Neural progenitor cell (in vitro differentiated cells): ENCODE data around the gene MASP2. TPM values are rescaled to one million over a fixed set of nuclear protein-coding genes. Genes with fewer than 3 reads are reported as not detected.

Experiments used
- DNase-seq: peaks from one replicate; pipeline ENCODE4 v3.0.0-alpha.2; 2016; ENCODE audit warnings: low spot score
- H2AFZ ChIP-seq: fragments of 200-600 bp; sonication (generic); replicated peaks from 2 replicates; pipeline ENCODE4 v1.6.1; 2016; ENCODE audit warnings: antibody characterized with exemption
- H3F3A ChIP-seq: fragments of 200-600 bp; sonication (generic); 2 replicates; pipeline ENCODE4 v1.6.1; 2016; ENCODE audit warnings: antibody characterized with exemption, low read depth
- H3K27ac ChIP-seq: fragments of 200-600 bp; sonication (generic); 2 replicates; pipeline ENCODE4 v1.5.1; 2016; ENCODE audit warnings: mild to moderate bottlenecking
- H3K27me3 ChIP-seq: fragments of 200-600 bp; sonication (generic); 2 replicates; pipeline ENCODE4 v1.6.1; 2016; ENCODE audit warnings: mild to moderate bottlenecking, moderate library complexity
- H3K36me3 ChIP-seq: fragments of 200-600 bp; sonication (generic); 2 replicates; pipeline ENCODE4 v1.5.1; 2016
- H3K4me1 ChIP-seq: fragments of 200-600 bp; sonication (generic); 2 replicates; pipeline ENCODE4 v1.6.1; 2016; ENCODE audit warnings: mixed run types
- H3K4me2 ChIP-seq: fragments of 200-600 bp; sonication (generic); 2 replicates; pipeline ENCODE4 v1.6.1; 2016
- H3K4me3 ChIP-seq: fragments of 200-600 bp; sonication (generic); 2 replicates; pipeline ENCODE4 v1.5.1; 2016
- H3K79me2 ChIP-seq: fragments of 200-600 bp; sonication (generic); 2 replicates; pipeline ENCODE4 v1.6.1; 2016; ENCODE audit warnings: low read depth
- H3K9ac ChIP-seq: fragments of 200-600 bp; sonication (generic); 2 replicates; pipeline ENCODE4 v1.6.1; 2016
- H3K9me3 ChIP-seq: fragments of 200-600 bp; sonication (generic); 2 replicates; pipeline ENCODE4 v1.5.1; 2016; ENCODE audit warnings: low read depth
- H4K20me1 ChIP-seq: fragments of 200-600 bp; sonication (generic); 2 replicates; pipeline ENCODE4 v1.6.1; 2016; ENCODE audit warnings: low read depth
- H3K27ac Mint-ChIP-seq: 3 replicates; pipeline ENCODE4 v1.8.0; 2021; ENCODE audit warnings: mixed read lengths
- H3K27me3 Mint-ChIP-seq: 2 replicates; pipeline ENCODE4 v1.8.0; 2022; ENCODE audit warnings: low read depth, mild to moderate bottlenecking, inconsistent platforms, moderate library complexity, mixed read lengths; ENCODE audit not compliant: insufficient read depth
- H3K36me3 Mint-ChIP-seq: 3 replicates; pipeline ENCODE4 v1.8.0; 2021; ENCODE audit warnings: mixed read lengths
- H3K4me1 Mint-ChIP-seq: 3 replicates; pipeline ENCODE4 v1.8.0; 2021; ENCODE audit warnings: mixed read lengths
- H3K4me3 Mint-ChIP-seq: 3 replicates; pipeline ENCODE4 v1.8.0; 2021; ENCODE audit warnings: mild to moderate bottlenecking, moderate library complexity, mixed read lengths
- H3K9me3 Mint-ChIP-seq: 3 replicates; pipeline ENCODE4 v1.8.0; 2020; ENCODE audit warnings: mixed read lengths
- CTCF ChIP-seq: fragments of 200-600 bp; sonication (generic); IDR thresholded peaks from 2 replicates; pipeline ENCODE4 v1.5.1; 2017; ENCODE audit warnings: antibody characterized with exemption, mild to moderate bottlenecking
- EZH2 ChIP-seq: fragments of 200-600 bp; sonication (generic); IDR thresholded peaks from 2 replicates; pipeline ENCODE4 v1.6.1; 2017; ENCODE audit warnings: antibody characterized with exemption, mild to moderate bottlenecking, moderate library complexity
- EZH2phosphoT487 ChIP-seq: fragments of 200-600 bp; sonication (generic); IDR thresholded peaks from 2 replicates; pipeline ENCODE4 v1.6.1; 2017; ENCODE audit warnings: antibody characterized with exemption
- total RNA-seq: library from RNA; depleted of rRNA; stranded (reverse); fragments of >200 nt; gene quantifications from 2 replicates; pipeline ENCODE4 v1.2.3, GENCODE V29; 2015; ENCODE audit warnings: low replicate concordance

MASP2 gene
- total RNA-seq, 1 donor from 2014 or later: not detected

- Histone ChIP-seq H3K27me3 (no peaks in the 10 kb centered on the region), H3K4me1 (peaks cover 41% of the 10 kb centered on the region), H3K4me3 (no peak overlapping the region), H3F3A (peaks cover 43% of the 10 kb centered on the region), H2AFZ (no peak overlapping the region), H3K36me3 (no peaks in the 10 kb centered on the region), H3K9ac (no peak overlapping the region), H3K4me2 (peak overlapping the region; percentile 72), H3K9me3 (no peaks in the 10 kb centered on the region), H4K20me1 (no peaks in the 10 kb centered on the region), H3K27ac (peak overlapping the region; percentile 96), H3K79me2 (no peaks in the 10 kb centered on the region)
- no peaks in the 10 kb centered on the region for H3K9me3 Mint-ChIP-seq
- H3K27ac Mint-ChIP-seq: peak overlapping the region; percentile 67
- TF ChIP-seq CTCF: no peak
- no peak for TF ChIP-seq EZH2
- no peak for TF ChIP-seq EZH2phosphoT487
- H3K36me3 Mint-ChIP-seq: peaks cover 3% of the 10 kb centered on the region
- DNase-seq: no peak
- peaks cover 9% of the 10 kb centered on the region for H3K27me3 Mint-ChIP-seq
- no peak overlapping the region for H3K4me3 Mint-ChIP-seq
- H3K4me1 Mint-ChIP-seq: peaks cover 59% of the 10 kb centered on the region
Observed at GRCh38 chr1:10978719-10979118, 68.3 kb downstream of the MASP2 start.

Other genes with a start within 250 kb of the MASP2 start
- gene TARDBP, start 34.6 kb downstream of the MASP2 start, total RNA-seq: 170 and 202 TPM in 2 replicates
- gene SRM, start 12.8 kb upstream of the MASP2 start, total RNA-seq: 15.7 and 33.2 TPM in 2 replicates
- gene EXOSC10, start 52.6 kb upstream of the MASP2 start, total RNA-seq: 91.7 and 102 TPM in 2 replicates
- gene ANGPTL7, start 142.1 kb upstream of the MASP2 start, total RNA-seq: not detected in 2 replicates
- gene MTOR, start 215.3 kb upstream of the MASP2 start, total RNA-seq: 55.8 and 69.1 TPM in 2 replicates
- 11.0 and 17.7 TPM in 2 replicates for gene UBIAD1, start 226.0 kb upstream of the MASP2 start, total RNA-seq